B cell (primary cell): ENCODE results near the gene PHOSPHO2. TPM values are rescaled to one million over a fixed set of nuclear protein-coding genes. Genes with fewer than 3 reads are reported as not detected.

Experiments used
- ATAC-seq: fragments of 200-7000 bp; cut with Tn5 transposase; one replicate; pipeline ENCODE4 v1.10.0; 2021; ENCODE audit warnings: low read depth, mild to moderate bottlenecking, moderate number of reproducible peaks, moderate library complexity
- CTCF ChIA-PET: fragments of 350-600 bp; sonication (Branson Sonifier 250); formaldehyde crosslinking; loops from one replicate; lab custom pipeline; 2021; ENCODE audit warnings: antibody characterized with exemption, inconsistent platforms; lab: Charles Lee
- POLR2A ChIA-PET: fragments of 350-600 bp; sonication (Branson Sonifier 250); formaldehyde crosslinking; loops from one replicate; lab custom pipeline; 2021; ENCODE audit warnings: antibody characterized with exemption; lab: Charles Lee
- DNase-seq: peaks from one replicate; pipeline ENCODE4 v3.0.0; 2013
- H2AFZ ChIP-seq: 2 replicates; pipeline ENCODE4 v1.6.1; 2012; ENCODE audit warnings: mild to moderate bottlenecking, low read depth, low read length; ENCODE audit not compliant: insufficient read depth, poor library complexity, severe bottlenecking
- H3K27ac ChIP-seq, 2 donors: 1 replicate in 1 of 2; 2 replicates in 1 of 2; pipeline ENCODE4 v1.5.1; 2012 to 2013; ENCODE audit warnings: low read length in 2 of 2, mild to moderate bottlenecking in 2 of 2, moderate library complexity in 1 of 2
- H3K27me3 ChIP-seq, 4 experiments: fragments of 200-600 bp in 1 of 4; sonication (generic) in 1 of 4; replicated peaks in 1 of 4; 1 replicate in 2 of 4; 2 replicates in 2 of 4; pipeline versions ENCODE4 v1.6.1 to v1.7.0; 2013 to 2016; ENCODE audit warnings: low read length in 3 of 4, mild to moderate bottlenecking in 2 of 4, mixed read lengths in 1 of 4, moderate library complexity in 1 of 4; ENCODE audit not compliant: insufficient read depth in 4 of 4, control insufficient read depth in 3 of 4; ENCODE audit errors: control extremely low read depth in 1 of 4
- H3K36me3 ChIP-seq, 2 experiments: replicated peaks in 1 of 2; 1 replicate in 1 of 2; 2 replicates in 1 of 2; pipeline versions ENCODE4 v1.6.1 to v1.7.1; 2013; ENCODE audit warnings: low read length in 1 of 2; ENCODE audit not compliant: insufficient read depth in 2 of 2, control insufficient read depth in 1 of 2; ENCODE audit errors: control extremely low read depth in 1 of 2, extremely low read depth in 1 of 2
- H3K4me1 ChIP-seq, 2 donors: fragments of 200-600 bp in 1 of 2; sonication (generic) in 1 of 2; 1 replicate in 1 of 2; 2 replicates in 1 of 2; pipeline versions ENCODE4 v1.5.1 to v1.6.1; 2013 to 2017; ENCODE audit warnings: low read length in 2 of 2; ENCODE audit not compliant: control insufficient read depth in 2 of 2, insufficient read depth in 2 of 2
- H3K4me2 ChIP-seq: replicated peaks from 2 replicates; pipeline ENCODE3; 2012; ENCODE audit warnings: mild to moderate bottlenecking, low read depth, low read length; ENCODE audit not compliant: poor library complexity, severe bottlenecking
- H3K4me3 ChIP-seq, 5 experiments: fragments of 200-600 bp in 1 of 5; sonication (generic) in 1 of 5; 1 replicate in 3 of 5; 2 replicates in 2 of 5; pipeline versions ENCODE4 v1.5.1 to v1.7.0; 2011 to 2016; ENCODE audit warnings: low read length in 4 of 5, mild to moderate bottlenecking in 4 of 5, low read depth in 2 of 5, control low read depth in 1 of 5, moderate library complexity in 1 of 5; ENCODE audit not compliant: insufficient read depth in 1 of 5; ENCODE audit errors: control extremely low read depth in 1 of 5, extremely low read depth in 1 of 5
- H3K79me2 ChIP-seq: fragments of 200-600 bp; sonication (generic); one replicate; pipeline ENCODE4 v1.6.0; 2016; ENCODE audit warnings: low read length; ENCODE audit not compliant: control insufficient read depth, insufficient read depth
- H3K9ac ChIP-seq: fragments of 200-600 bp; sonication (generic); 2 replicates; pipeline ENCODE4 v1.6.1; 2017; ENCODE audit warnings: mild to moderate bottlenecking, low read length, moderate library complexity
- H3K9me3 ChIP-seq, 3 donors: one replicate each; pipeline versions ENCODE4 v1.6.1 to v1.7.1; 2013; ENCODE audit warnings: low read length in 2 of 3; ENCODE audit not compliant: control insufficient read depth in 2 of 3, insufficient read depth in 1 of 3; ENCODE audit errors: control extremely low read depth in 1 of 3
- H4K20me1 ChIP-seq: 2 replicates; pipeline ENCODE4 v1.6.0; 2012; ENCODE audit warnings: mild to moderate bottlenecking, low read length; ENCODE audit not compliant: insufficient read depth, control insufficient read depth, poor library complexity, severe bottlenecking
- H3K27ac Mint-ChIP-seq: one replicate; pipeline ENCODE4 v1.8.0; 2021; ENCODE audit warnings: mixed read lengths
- H3K27me3 Mint-ChIP-seq: one replicate; pipeline ENCODE4 v1.8.0; 2021; ENCODE audit warnings: mixed read lengths
- H3K4me1 Mint-ChIP-seq: one replicate; pipeline ENCODE4 v1.8.0; 2021; ENCODE audit warnings: mixed read lengths
- H3K4me3 Mint-ChIP-seq: one replicate; pipeline ENCODE4 v1.8.0; 2021; ENCODE audit warnings: mixed read lengths
- H3K9me3 Mint-ChIP-seq: one replicate; pipeline ENCODE4 v1.8.0; 2022; ENCODE audit warnings: mixed read lengths; ENCODE audit not compliant: insufficient read depth
- EZH2 ChIP-seq: IDR thresholded peaks from 2 replicates; pipeline ENCODE4 v1.6.1; 2012; ENCODE audit warnings: borderline replicate concordance, low read depth, mild to moderate bottlenecking, moderate library complexity, low read length; ENCODE audit not compliant: insufficient read depth, poor library complexity, severe bottlenecking
- WGBS: methylation state at CpG from one replicate; pipeline ENCODE4 v1.1.5; 2013; ENCODE audit warnings: missing lambda C conversion rate; ENCODE audit not compliant: insufficient coverage; 5-methylcytosine and 5-hydroxymethylcytosine counted together
- intact Hi-C: fragments of 100-400 bp; cut with micrococcal nuclease; formaldehyde crosslinking; loops from one replicate; pipeline ENCODE4 v1.10.0; 2022
- polyA plus RNA-seq: library from polyadenylated mRNA; depleted of rRNA; stranded (reverse); fragments of >200 nt; gene quantifications from 2 replicates; pipeline ENCODE4 v1.2.3, GENCODE V29; 2012
- total RNA-seq, 2 donors: library from RNA; stranded (reverse); fragments of 120-200 nt in 1 of 2; gene quantifications; 1 replicate in 1 of 2; 2 replicates in 1 of 2; pipeline versions ENCODE4 v1.2.3 to v1.2.4, GENCODE V29; 2013 to 2022
- TF ChIP-seq, protein P1 (sequence below): fragments of 200-600 bp; IDR thresholded peaks from one replicate; pipeline ENCODE4 v1.8.0; 2022; ENCODE audit warnings: antibody characterized with exemption, mild to moderate bottlenecking

Gene PHOSPHO2
- total and polyA plus RNA-seq, 2 donors (not counting 1 experiment from before 2014, with no cell fraction given) = 1.5 to 8.4 TPM

DNA sequence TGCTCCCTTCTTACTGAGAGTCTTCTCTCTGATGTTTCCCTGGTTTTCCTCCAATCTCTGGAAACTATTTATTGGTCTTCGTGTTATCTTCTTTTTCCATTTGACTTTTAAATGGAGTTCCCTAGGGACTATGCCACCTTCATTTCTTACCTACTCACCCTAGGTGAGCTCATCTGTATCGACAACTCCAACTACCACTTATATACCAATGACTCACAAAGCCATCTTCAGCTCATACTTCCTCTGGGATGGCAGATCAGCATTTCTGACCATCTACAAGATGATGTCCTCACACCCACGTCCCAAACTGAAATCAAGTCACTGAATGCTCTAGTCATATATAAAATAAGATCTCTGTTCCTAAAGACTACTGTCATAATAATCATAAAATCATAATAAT, 40.6 kb upstream of the PHOSPHO2 start:
- H3K9me3 ChIP-seq = no peaks in the 10 kb centered on the region
- ChIA-PET CTCF (no interaction called here), POLR2A (no interaction called here)
- no peak overlapping the region for H3K4me2 ChIP-seq
- H3K4me3 ChIP-seq = no peak overlapping the region
- H3K27me3 Mint-ChIP-seq = peaks cover 7% of the 10 kb centered on the region
- 78% methylated on average over 2 of the region's 3 CpGs for WGBS
- H3K4me3 Mint-ChIP-seq = no peak overlapping the region
- no peak overlapping the region for H3K27ac Mint-ChIP-seq
- H3K27me3 ChIP-seq = peaks cover 0 to 4% (median 0%) of the 10 kb centered on the region in 4 experiments
- no peaks in the 10 kb centered on the region for H4K20me1 ChIP-seq
- no peak overlapping the region for H3K9ac ChIP-seq
- no peak overlapping the region for H3K27ac ChIP-seq
- H2AFZ ChIP-seq = no peak overlapping the region
- H3K4me1 ChIP-seq = no peaks in the 10 kb centered on the region
- TF ChIP-seq, protein P1, sequence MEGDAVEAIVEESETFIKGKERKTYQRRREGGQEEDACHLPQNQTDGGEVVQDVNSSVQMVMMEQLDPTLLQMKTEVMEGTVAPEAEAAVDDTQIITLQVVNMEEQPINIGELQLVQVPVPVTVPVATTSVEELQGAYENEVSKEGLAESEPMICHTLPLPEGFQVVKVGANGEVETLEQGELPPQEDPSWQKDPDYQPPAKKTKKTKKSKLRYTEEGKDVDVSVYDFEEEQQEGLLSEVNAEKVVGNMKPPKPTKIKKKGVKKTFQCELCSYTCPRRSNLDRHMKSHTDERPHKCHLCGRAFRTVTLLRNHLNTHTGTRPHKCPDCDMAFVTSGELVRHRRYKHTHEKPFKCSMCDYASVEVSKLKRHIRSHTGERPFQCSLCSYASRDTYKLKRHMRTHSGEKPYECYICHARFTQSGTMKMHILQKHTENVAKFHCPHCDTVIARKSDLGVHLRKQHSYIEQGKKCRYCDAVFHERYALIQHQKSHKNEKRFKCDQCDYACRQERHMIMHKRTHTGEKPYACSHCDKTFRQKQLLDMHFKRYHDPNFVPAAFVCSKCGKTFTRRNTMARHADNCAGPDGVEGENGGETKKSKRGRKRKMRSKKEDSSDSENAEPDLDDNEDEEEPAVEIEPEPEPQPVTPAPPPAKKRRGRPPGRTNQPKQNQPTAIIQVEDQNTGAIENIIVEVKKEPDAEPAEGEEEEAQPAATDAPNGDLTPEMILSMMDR = no peak
- no peak for TF ChIP-seq EZH2
- no peak for DNase-seq
- intact Hi-C loops = no loop called here
- no peak for ATAC-seq
- H3K79me2 ChIP-seq = no peaks in the 10 kb centered on the region
- H3K36me3 ChIP-seq = no peaks in the 10 kb centered on the region
- H3K4me1 Mint-ChIP-seq = peaks cover 3% of the 10 kb centered on the region
- no peaks in the 10 kb centered on the region for H3K9me3 Mint-ChIP-seq

DNA sequence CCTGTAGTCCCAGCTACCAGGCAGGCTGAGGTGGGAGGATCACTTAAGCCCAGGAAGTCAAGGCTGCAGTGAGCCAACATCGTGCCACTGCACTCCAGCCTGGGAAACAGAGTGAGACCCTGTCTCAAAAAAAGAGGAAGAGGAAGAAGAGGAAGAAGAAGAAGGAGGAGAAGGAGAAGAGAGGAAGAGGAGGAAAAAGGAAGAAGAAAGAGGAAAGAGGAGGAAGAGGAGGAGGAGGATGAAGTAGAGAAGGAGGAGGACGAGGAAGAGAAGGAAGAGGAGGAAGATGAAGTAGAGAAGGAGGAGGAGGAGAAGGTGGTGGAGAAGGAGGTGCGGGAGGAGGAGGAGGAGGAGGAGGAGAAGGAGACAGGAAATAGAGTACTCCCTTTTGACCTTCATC, 38.1 kb upstream of the PHOSPHO2 start:
- H3K27me3 ChIP-seq = peaks cover 0 to 4% (median 0%) of the 10 kb centered on the region in 4 experiments
- H3K4me1 Mint-ChIP-seq = peaks cover 12% of the 10 kb centered on the region
- no peaks in the 10 kb centered on the region for H3K79me2 ChIP-seq
- CTCF ChIA-PET = no interaction called here
- H3K9me3 ChIP-seq = no peaks in the 10 kb centered on the region
- ATAC-seq (no peak), DNase-seq (no peak)
- H3K4me2 ChIP-seq = no peak overlapping the region
- WGBS = 62% methylated on average over 2 of the region's 3 CpGs
- H3K27me3 Mint-ChIP-seq = peaks cover 7% of the 10 kb centered on the region
- intact Hi-C loops = loop anchor here (5.0 kb wide), 1 partner anchor 36 kb away; the partner anchor contains the start of genes CFAP210 and PHOSPHO2
- H3K27ac ChIP-seq = no peak overlapping the region
- H3K9me3 Mint-ChIP-seq = no peaks in the 10 kb centered on the region
- no peaks in the 10 kb centered on the region for H3K36me3 ChIP-seq
- H3K4me3 ChIP-seq = no peak overlapping the region
- POLR2A ChIA-PET = no interaction called here
- TF ChIP-seq, protein P1 = no peak
- no peak for TF ChIP-seq EZH2
- H2AFZ ChIP-seq = no peak overlapping the region
- H3K4me1 ChIP-seq = peaks cover 9 to 13% of the 10 kb centered on the region in 2 donors
- no peak overlapping the region for H3K4me3 Mint-ChIP-seq
- H4K20me1 ChIP-seq = no peaks in the 10 kb centered on the region
- H3K27ac Mint-ChIP-seq = peak overlapping the region; percentile 62
- H3K9ac ChIP-seq = no peak overlapping the region
